Measurements from ENCODE around the gene MRO.

Gene MRO

GRCh38 chr18:50820901-50821520 is 1.2 kb upstream of the MRO start:
- no peak for TF ChIP-seq POLR2A (IDR thresholded peaks at IDR 0.05; ENCODE audit: low read length)
- no peak for TF ChIP-seq GATA1 (IDR thresholded peaks at IDR 0.05; ENCODE audit: low read depth, low read length)

GRCh38 chr18:50819027-50819727 is 639 bp downstream of the MRO start:
- TF ChIP-seq POLR2A (IDR thresholded peaks at IDR 0.05; ENCODE audit: low read length) (no peak), GATA1 (IDR thresholded peaks at IDR 0.05; ENCODE audit: low read depth, low read length) (no peak)

More at GRCh38 chr18:50820901-50821520, 1.2 kb upstream of the MRO start:
- DNase-seq, result peak in 1 of 2 experiments; percentile 9

GRCh38 chr18:50816419-50817166 is 3.2 kb downstream of the MRO start:
- no peak for DNase-seq
- TF ChIP-seq GATA1 (IDR thresholded peaks at IDR 0.05; ENCODE audit: low read depth, low read length), result no peak
- TF ChIP-seq POLR2A (IDR thresholded peaks at IDR 0.05; ENCODE audit: low read length), result no peak

More at GRCh38 chr18:50819027-50819727, 639 bp downstream of the MRO start:
- peak in 1 of 2 experiments; percentile 41 for DNase-seq

GRCh38 chr18:50814395-50814794 is 5.4 kb downstream of the MRO start:
- no peak for DNase-seq
- no peak for TF ChIP-seq GATA1 (IDR thresholded peaks at IDR 0.05; ENCODE audit: low read depth, low read length)
- no peak for TF ChIP-seq POLR2A (IDR thresholded peaks at IDR 0.05; ENCODE audit: low read length)

- no peak for DNase-seq
- TF ChIP-seq POLR2A (IDR thresholded peaks at IDR 0.05; ENCODE audit: low read length), result no peak
- TF ChIP-seq GATA1 (IDR thresholded peaks at IDR 0.05; ENCODE audit: low read depth, low read length), result no peak
Measured at GRCh38 chr18:50813353-50813752, 6.5 kb downstream of the MRO start.

- no peak for DNase-seq
- no peak for TF ChIP-seq POLR2A (IDR thresholded peaks at IDR 0.05; ENCODE audit: low read length)
- TF ChIP-seq GATA1 (IDR thresholded peaks at IDR 0.05; ENCODE audit: low read depth, low read length), result no peak
Measured at GRCh38 chr18:50812834-50813233, 7.0 kb downstream of the MRO start.

GRCh38 chr18:50807176-50807575 is 12.6 kb downstream of the MRO start:
- TF ChIP-seq GATA1 (IDR thresholded peaks at IDR 0.05; ENCODE audit: low read depth, low read length), result no peak
- TF ChIP-seq POLR2A (IDR thresholded peaks at IDR 0.05; ENCODE audit: low read length), result no peak
- no peak for DNase-seq

- TF ChIP-seq POLR2A (IDR thresholded peaks at IDR 0.05; ENCODE audit: low read length) (no peak), GATA1 (IDR thresholded peaks at IDR 0.05; ENCODE audit: low read depth, low read length) (no peak)
- DNase-seq, result peak; percentile 56 to 77
Measured at GRCh38 chr18:50806208-50806616, 13.6 kb downstream of the MRO start.

- peak; percentile 30 to 39 for DNase-seq
- TF ChIP-seq POLR2A (IDR thresholded peaks at IDR 0.05; ENCODE audit: low read length), result no peak
- TF ChIP-seq GATA1 (IDR thresholded peaks at IDR 0.05; ENCODE audit: low read depth, low read length), result no peak
Measured at GRCh38 chr18:50805732-50806131, 14.1 kb downstream of the MRO start.

GRCh38 chr18:50803592-50803991 is 16.2 kb downstream of the MRO start:
- no peak for DNase-seq
- no peak for TF ChIP-seq POLR2A (IDR thresholded peaks at IDR 0.05; ENCODE audit: low read length)
- no peak for TF ChIP-seq GATA1 (IDR thresholded peaks at IDR 0.05; ENCODE audit: low read depth, low read length)

- no peak for DNase-seq
- TF ChIP-seq GATA1 (IDR thresholded peaks at IDR 0.05; ENCODE audit: low read depth, low read length) (no peak), POLR2A (IDR thresholded peaks at IDR 0.05; ENCODE audit: low read length) (no peak)
Measured at GRCh38 chr18:50802141-50802540, 17.7 kb downstream of the MRO start.

- DNase-seq, result no peak
- TF ChIP-seq GATA1 (IDR thresholded peaks at IDR 0.05; ENCODE audit: low read depth, low read length) (no peak), POLR2A (IDR thresholded peaks at IDR 0.05; ENCODE audit: low read length) (no peak)
Measured at GRCh38 chr18:50797142-50797541, 22.7 kb downstream of the MRO start.

- TF ChIP-seq POLR2A (IDR thresholded peaks at IDR 0.05; ENCODE audit: low read length) (no peak), GATA1 (IDR thresholded peaks at IDR 0.05; ENCODE audit: low read depth, low read length) (no peak)
- no peak for DNase-seq
Measured at GRCh38 chr18:50796495-50796894, 23.3 kb downstream of the MRO start.
